Neuron (in vitro differentiated cells): ENCODE data around the gene MTFMT.
"Not testable (repeated sequence)": the region's sequence is repeated elsewhere in the genome, so short reads cannot be mapped to it uniquely, and the experiment has no call there.

Source experiments
- H2AFZ ChIP-seq: one replicate; pipeline ENCODE4 v1.6.1; 2013; ENCODE audit warnings: low read depth, mild to moderate bottlenecking, inconsistent platforms, low read length, moderate library complexity
- H3K27me3 ChIP-seq: one replicate; pipeline ENCODE4 v1.6.1; 2013; ENCODE audit warnings: low read length; ENCODE audit not compliant: insufficient read depth
- H3K36me3 ChIP-seq: one replicate; pipeline ENCODE4 v1.6.1; 2013; ENCODE audit warnings: low read length; ENCODE audit not compliant: insufficient read depth
- H3K4me1 ChIP-seq: one replicate; pipeline ENCODE4 v1.6.1; 2013; ENCODE audit warnings: low read length; ENCODE audit not compliant: insufficient read depth
- H3K4me3 ChIP-seq: 2 replicates; pipeline ENCODE4 v1.5.1; 2013; ENCODE audit warnings: mild to moderate bottlenecking, low read length, moderate library complexity
- H3K9me3 ChIP-seq: one replicate; pipeline ENCODE4 v1.6.1; 2013; ENCODE audit warnings: low read length

Gene MTFMT

GRCh38 chr15:65056868-65057548 is 27.6 kb upstream of the MTFMT start:
- no peak overlapping the region for H3K4me3 ChIP-seq
- no peak overlapping the region for H2AFZ ChIP-seq
- H3K27me3 ChIP-seq, result no peaks in the 10 kb centered on the region
- H3K4me1 ChIP-seq, result peaks cover 7% of the 10 kb centered on the region
- H3K9me3 ChIP-seq, result no peaks in the 10 kb centered on the region
- H3K36me3 ChIP-seq, result no peaks in the 10 kb centered on the region

DNA sequence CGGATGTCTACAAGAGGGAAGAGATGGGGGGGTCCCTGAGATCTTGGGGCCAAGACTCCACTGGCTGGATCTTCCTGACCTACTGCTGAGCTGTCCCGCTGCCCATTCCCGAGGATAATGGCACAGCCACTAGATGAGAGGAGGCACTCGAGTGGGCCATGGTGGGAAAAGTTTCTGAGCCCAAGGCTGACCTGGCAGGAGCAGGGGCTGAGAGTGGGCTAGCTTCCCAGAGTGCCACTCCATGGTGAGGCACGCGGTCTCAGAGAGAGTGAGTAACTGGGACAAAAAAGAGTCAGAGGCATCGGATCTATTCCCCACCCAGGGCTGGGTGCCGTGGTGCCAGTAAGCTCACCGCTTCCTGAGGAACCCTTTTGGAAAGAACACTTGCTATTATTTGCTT is 26.7 kb upstream of the MTFMT start:
- H3K27me3 ChIP-seq, result peaks cover 2% of the 10 kb centered on the region
- no peak overlapping the region for H2AFZ ChIP-seq
- no peaks in the 10 kb centered on the region for H3K9me3 ChIP-seq
- H3K4me3 ChIP-seq, result no peak overlapping the region
- no peaks in the 10 kb centered on the region for H3K36me3 ChIP-seq
- peaks cover 7% of the 10 kb centered on the region for H3K4me1 ChIP-seq

DNA sequence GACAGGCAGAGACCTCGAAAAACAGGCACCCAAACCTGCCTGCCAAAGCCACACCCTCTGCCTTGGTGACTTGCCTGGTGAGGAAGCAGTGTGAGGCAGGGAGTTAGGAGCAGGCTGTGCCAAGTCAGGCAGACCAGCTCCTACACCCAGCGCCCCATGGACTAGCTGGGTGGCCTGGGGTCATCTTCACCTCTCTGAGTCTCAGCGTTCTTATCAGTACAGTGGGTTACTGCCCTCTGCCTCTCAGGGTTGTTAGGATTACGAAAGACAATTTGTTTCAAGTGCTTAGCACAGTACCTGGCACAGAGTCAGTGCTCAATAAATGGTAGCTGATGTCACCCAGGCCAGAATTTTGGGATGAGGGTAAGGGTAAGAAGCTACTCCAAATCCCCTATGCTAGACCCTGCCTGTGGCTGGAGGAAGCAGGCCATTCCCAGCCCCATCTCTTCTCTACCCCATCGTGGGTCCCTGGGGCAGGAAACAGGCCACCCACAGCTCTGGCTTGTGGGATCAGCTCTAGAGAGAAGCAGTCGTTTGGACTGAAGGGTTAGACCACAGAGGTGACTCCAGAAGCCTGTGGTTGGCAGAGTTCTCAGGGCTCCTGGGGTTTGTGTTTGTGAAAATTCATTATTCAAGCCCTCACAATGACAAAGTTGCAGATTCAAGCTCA is 25.9 kb upstream of the MTFMT start:
- Histone ChIP-seq H2AFZ (no peak overlapping the region), H3K27me3 (peaks cover 2% of the 10 kb centered on the region), H3K9me3 (no peaks in the 10 kb centered on the region), H3K4me3 (no peak overlapping the region), H3K36me3 (no peaks in the 10 kb centered on the region), H3K4me1 (peaks cover 7% of the 10 kb centered on the region)

DNA sequence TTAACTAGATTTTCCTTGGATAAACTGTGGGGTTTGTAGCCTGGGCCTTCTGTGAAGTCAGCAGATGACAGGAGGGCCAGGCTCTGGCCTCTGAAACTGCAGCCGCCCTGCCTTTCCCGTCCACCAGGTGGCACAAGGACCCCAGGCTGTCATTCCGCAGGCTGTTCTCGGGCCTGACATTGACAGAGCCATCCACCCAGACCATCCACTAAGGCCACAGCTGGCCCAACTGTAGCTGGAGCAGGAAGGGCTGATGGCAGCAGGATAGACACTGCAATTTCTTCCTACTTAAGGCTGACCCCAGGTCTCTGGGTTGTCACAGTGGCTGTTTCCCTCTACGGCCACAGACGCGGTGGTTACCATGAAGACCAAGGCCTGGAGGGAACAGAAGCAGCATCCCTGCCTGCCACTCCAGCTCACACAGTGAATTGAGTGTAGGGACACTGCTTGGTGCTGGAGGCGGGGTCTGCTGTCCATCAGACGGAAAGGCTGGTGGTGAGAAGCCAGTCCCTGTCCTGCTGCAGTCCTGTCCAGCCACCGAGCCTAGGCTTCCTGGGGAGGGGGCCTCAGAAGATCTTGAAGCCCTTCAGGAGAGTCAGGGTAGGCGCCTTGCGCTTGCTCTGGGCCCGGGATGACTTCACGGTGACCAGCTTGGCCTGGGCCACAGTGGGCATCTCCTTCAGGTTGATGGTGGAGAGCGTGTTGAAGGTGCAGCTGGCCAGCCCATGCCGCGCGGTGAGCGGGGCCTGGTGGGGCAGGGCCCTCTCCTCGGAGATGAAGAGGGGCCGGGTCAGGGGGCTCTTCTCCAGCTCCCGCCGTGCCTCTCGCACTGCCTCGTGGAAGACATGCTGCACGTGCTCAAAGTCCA is 25.1 kb upstream of the MTFMT start:
- peaks cover 13% of the 10 kb centered on the region for H3K4me1 ChIP-seq
- H3K36me3 ChIP-seq, result no peaks in the 10 kb centered on the region
- H3K4me3 ChIP-seq, result no peak overlapping the region
- no peaks in the 10 kb centered on the region for H3K9me3 ChIP-seq
- no peak overlapping the region for H2AFZ ChIP-seq
- peaks cover 2% of the 10 kb centered on the region for H3K27me3 ChIP-seq

- Histone ChIP-seq H3K4me3 (no peak overlapping the region), H2AFZ (no peak overlapping the region), H3K36me3 (no peaks in the 10 kb centered on the region), H3K27me3 (peaks cover 2% of the 10 kb centered on the region), H3K9me3 (no peaks in the 10 kb centered on the region), H3K4me1 (peaks cover 14% of the 10 kb centered on the region)
These were observed 23.5 kb upstream of the MTFMT start for GRCh38 chr15:65052956-65053355.

GRCh38 chr15:65051266-65051665 is 21.8 kb upstream of the MTFMT start:
- H3K9me3 ChIP-seq, result no peaks in the 10 kb centered on the region
- no peak overlapping the region for H3K4me3 ChIP-seq
- H3K4me1 ChIP-seq, result peaks cover 6% of the 10 kb centered on the region
- peaks cover 2% of the 10 kb centered on the region for H3K27me3 ChIP-seq
- no peak overlapping the region for H2AFZ ChIP-seq
- H3K36me3 ChIP-seq, result no peaks in the 10 kb centered on the region

DNA sequence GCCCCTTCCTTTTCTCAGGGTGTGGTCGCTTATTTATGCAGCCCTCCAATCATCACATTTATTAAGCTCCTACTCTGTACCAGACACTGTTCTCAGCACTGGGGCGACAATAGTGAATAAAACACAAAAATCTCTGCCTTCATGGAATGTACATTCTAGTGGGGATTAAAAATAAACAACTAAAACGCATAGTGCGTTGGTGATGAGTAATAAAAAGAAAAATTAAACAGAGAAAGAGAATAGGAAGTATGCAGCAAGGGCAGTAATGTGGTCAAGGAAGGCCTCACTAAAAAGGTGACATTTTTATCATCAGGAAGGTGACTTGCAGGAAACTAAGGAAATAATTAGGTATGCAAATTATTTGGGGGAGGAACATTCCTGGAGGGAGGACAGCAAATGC is 20.8 kb upstream of the MTFMT start:
- Histone ChIP-seq H3K9me3 (no peaks in the 10 kb centered on the region), H3K4me3 (no peak overlapping the region), H2AFZ (no peak overlapping the region), H3K27me3 (peaks cover 2% of the 10 kb centered on the region), H3K4me1 (peaks cover 9% of the 10 kb centered on the region), H3K36me3 (no peaks in the 10 kb centered on the region)

DNA sequence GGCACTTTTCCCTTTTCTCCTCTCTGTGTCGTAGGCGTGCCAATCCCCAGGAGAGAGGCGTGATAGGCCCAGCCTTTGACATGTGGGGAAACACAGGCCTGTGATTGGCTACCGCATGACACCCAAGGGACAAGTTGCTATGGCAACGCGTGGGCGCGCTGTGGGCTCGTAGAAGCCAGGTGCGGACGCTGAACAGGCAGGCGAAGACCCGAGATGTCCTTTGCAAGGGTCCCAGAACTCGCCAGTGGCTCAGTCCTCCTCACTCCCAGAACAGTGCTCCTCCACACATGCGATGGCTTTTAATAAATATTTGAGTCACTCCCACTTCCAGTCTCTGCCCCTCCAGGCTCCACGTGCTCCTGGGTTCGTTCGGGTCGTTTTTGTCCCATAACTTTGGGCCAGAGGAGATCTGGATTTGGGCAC is 20.0 kb upstream of the MTFMT start:
- peaks cover 16% of the 10 kb centered on the region for H3K4me1 ChIP-seq
- peak overlapping the region; percentile 36 for H3K4me3 ChIP-seq
- peaks cover 2% of the 10 kb centered on the region for H3K27me3 ChIP-seq
- H3K36me3 ChIP-seq, result no peaks in the 10 kb centered on the region
- no peak overlapping the region for H2AFZ ChIP-seq
- no peaks in the 10 kb centered on the region for H3K9me3 ChIP-seq

DNA sequence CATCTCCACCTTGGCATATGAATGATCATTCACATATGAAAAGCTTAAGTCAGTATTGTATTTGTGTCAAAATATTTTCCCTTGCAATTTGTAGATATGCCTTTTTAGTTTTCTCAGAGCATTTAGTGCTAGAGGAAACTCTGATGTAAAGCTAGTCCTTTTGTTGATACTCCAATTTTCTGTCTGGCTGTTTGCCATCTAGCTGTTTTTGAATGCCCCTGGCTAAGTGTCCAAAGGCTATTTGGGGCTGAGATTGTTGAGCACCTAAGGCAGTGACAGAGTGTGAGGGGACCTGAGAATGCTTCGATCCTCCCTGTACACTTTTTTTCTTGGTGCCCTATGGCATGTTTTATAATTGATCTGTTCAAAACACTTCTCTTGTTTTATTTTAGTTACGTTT is 18.8 kb upstream of the MTFMT start:
- Histone ChIP-seq H3K36me3 (no peaks in the 10 kb centered on the region), H2AFZ (no peak overlapping the region), H3K4me1 (peaks cover 16% of the 10 kb centered on the region), H3K27me3 (peaks cover 5% of the 10 kb centered on the region), H3K9me3 (no peaks in the 10 kb centered on the region), H3K4me3 (no peak overlapping the region)

DNA sequence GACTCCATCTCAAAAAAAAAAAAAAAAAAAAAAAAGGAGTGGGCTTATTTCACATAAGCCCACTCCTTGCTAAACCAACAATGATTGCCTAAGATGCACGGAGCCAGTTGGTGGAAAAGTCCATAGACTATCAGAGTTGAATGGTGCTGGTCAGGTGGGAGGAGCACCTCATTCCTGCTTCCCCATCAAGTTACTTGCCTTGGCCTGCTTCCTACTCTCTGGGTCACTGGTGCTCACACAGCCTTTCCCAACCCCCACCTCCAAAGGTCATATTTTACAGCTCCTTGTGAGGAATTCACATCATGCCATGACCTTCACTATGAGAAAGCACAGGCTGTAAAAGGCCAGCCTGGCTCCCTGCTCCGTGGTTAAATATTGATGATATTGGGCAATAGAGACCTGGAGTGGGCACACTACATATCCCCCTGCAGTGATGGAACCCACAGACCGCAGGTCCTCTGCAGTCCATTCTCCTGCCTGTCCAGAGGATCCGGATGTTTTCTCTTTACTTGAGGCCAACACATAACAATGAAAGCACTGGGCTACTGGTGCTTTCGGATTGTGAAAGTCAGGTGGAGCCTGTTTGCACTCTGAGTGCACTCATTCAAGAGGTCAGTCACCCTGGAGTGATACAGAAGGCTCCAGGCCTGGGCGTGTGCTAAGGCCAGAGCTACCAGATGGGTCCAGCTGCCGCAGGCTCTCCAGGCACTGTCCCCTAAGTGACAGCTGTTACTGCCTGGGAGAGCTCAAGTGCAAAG is 15.5 kb upstream of the MTFMT start, which contains the start of gene SLC51B:
Gene SLC51B (plus strand): TSS at position 664 of the 758 bp plus-strand sequence. CDS start 4,618 bp downstream, outside the sequence.
- Histone ChIP-seq H3K9me3 (no peaks in the 10 kb centered on the region), H2AFZ (no peak within 1 kb of the TSS), H3K27me3 (peaks cover 2% of the 10 kb centered on the region), H3K4me3 (no peak within 1 kb of the TSS), H3K4me1 (peaks cover 13% of the 10 kb centered on the region), H3K36me3 (no peaks in the 10 kb centered on the region)

DNA sequence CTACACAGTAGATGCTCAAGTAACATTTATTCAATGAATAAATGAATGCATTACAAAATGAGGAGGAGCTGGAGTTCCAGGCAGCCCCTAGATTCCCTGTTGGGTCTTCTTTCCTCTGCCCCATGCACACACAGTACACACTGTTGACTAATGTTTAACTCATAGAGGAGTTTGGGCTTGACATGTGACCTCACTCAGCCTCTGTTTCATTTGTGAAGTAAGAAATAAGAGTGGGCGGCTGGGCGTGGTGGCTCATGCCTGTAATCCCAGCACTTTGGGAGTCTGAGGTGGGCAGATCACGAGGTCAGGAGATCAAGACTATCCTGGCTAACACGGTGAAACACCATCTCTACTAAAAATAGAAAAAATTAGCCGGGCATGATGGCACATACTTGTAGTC is 14.8 kb upstream of the MTFMT start:
- not testable (repeated sequence) for H3K27me3 ChIP-seq, H3K36me3 ChIP-seq, H3K4me1 ChIP-seq, H3K4me3 ChIP-seq, H2AFZ ChIP-seq, H3K9me3 ChIP-seq

DNA sequence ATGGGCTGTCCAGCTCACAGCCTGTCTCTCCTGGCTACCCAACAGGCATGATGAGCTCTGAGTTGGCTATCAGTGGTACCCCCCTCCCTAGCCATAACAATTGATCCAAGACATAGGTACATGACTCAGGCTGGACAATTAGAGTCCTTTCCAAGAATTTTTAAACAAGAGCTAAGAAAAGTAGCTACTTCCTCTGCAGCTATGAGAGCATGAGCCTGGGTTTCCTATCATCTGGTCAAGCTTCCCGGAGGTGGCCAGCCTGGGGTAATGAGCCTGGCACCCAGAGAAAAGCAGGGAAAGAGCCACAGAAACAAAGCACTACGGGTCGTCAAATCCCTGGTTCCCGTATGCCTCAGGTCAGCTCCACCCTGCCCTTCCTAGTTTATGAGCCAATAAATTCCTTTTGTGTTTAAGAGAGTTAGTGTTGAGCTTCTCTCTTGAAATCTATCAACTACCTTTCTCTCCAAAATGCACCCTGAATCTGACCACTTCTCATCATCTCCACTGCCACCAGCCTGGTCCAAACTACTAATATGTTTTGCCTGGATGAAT is 13.4 kb upstream of the MTFMT start:
- Histone ChIP-seq H3K4me3 (no peak overlapping the region), H3K36me3 (no peaks in the 10 kb centered on the region), H3K9me3 (no peaks in the 10 kb centered on the region)

More for the DNA sequence above, 13.4 kb upstream of the MTFMT start:
- Histone ChIP-seq H3K27me3 (peaks cover 2% of the 10 kb centered on the region), H2AFZ (no peak overlapping the region), H3K4me1 (peaks cover 16% of the 10 kb centered on the region)
